Fibroblast of lung (primary cell): ENCODE measurements around the gene SCFD2. TPM values are rescaled to one million over a fixed set of nuclear protein-coding genes. Genes with fewer than 3 reads are reported as not detected.

Experiments used
- DNase-seq, 2 donors: peaks; one replicate each; pipeline versions ENCODE4 v3.0.0 to v3.0.0-alpha.2; 2010; ENCODE audit warnings: low read depth in 2 of 2
- H2AFZ ChIP-seq: 2 replicates; pipeline ENCODE4 v1.5.1; 2012; ENCODE audit warnings: low read length, control low read depth, inconsistent platforms
- H3K27ac ChIP-seq: 2 replicates; pipeline ENCODE4 v1.5.1; 2011; ENCODE audit warnings: low read length, control low read depth; ENCODE audit not compliant: insufficient read depth
- H3K27me3 ChIP-seq: 2 replicates; pipeline ENCODE4 v1.5.1; 2011; ENCODE audit warnings: mild to moderate bottlenecking, low read length; ENCODE audit not compliant: control insufficient read depth, insufficient read depth
- H3K36me3 ChIP-seq: 2 replicates; pipeline ENCODE4 v1.5.1; 2011; ENCODE audit warnings: low read length; ENCODE audit not compliant: control insufficient read depth, insufficient read depth
- H3K4me1 ChIP-seq: 2 replicates; pipeline ENCODE4 v1.5.1; 2011; ENCODE audit warnings: low read length; ENCODE audit not compliant: control insufficient read depth, insufficient read depth; ENCODE audit errors: extremely low read depth
- H3K4me2 ChIP-seq: 2 replicates; pipeline ENCODE4 v1.5.1; 2011; ENCODE audit warnings: low read length, control low read depth; ENCODE audit not compliant: insufficient read depth; ENCODE audit errors: extremely low read depth
- H3K4me3 ChIP-seq, 4 experiments: fragments of 200-600 bp in 1 of 4; sonication (generic) in 1 of 4; replicated peaks in 1 of 4; 2 replicates each; pipeline ENCODE4 v1.5.1; 2011 to 2016; ENCODE audit warnings: low read length in 4 of 4, low read depth in 3 of 4, mild to moderate bottlenecking in 3 of 4, control low read depth in 2 of 4, inconsistent platforms in 1 of 4, mixed read lengths in 1 of 4; ENCODE audit not compliant: insufficient read depth in 1 of 4; ENCODE audit errors: control extremely low read depth in 1 of 4
- H3K79me2 ChIP-seq: 2 replicates; pipeline ENCODE4 v1.5.1; 2012; ENCODE audit warnings: mild to moderate bottlenecking, low read length, inconsistent platforms; ENCODE audit not compliant: control insufficient read depth, insufficient read depth
- H3K9ac ChIP-seq: 2 replicates; pipeline ENCODE4 v1.5.1; 2011; ENCODE audit warnings: mild to moderate bottlenecking, low read length, control low read depth; ENCODE audit not compliant: insufficient read depth
- H3K9me3 ChIP-seq: 2 replicates; pipeline ENCODE4 v1.5.1; 2012; ENCODE audit warnings: low read depth, low read length; ENCODE audit not compliant: control insufficient read depth, insufficient read depth
- H4K20me1 ChIP-seq: 2 replicates; pipeline ENCODE4 v1.5.1; 2011; ENCODE audit warnings: low read length; ENCODE audit not compliant: control insufficient read depth, insufficient read depth; ENCODE audit errors: extremely low read depth
- CTCF ChIP-seq, 2 donors: IDR thresholded peaks in 1 of 2; conservative IDR thresholded peaks in 1 of 2; 1 replicate in 1 of 2; 2 replicates in 1 of 2; pipeline ENCODE4 v1.5.1; 2011 to 2012; ENCODE audit warnings: low read length in 2 of 2, control low read depth in 1 of 2, inconsistent platforms in 1 of 2, low read depth in 1 of 2, mild to moderate bottlenecking in 1 of 2
- EZH2 ChIP-seq: IDR thresholded peaks from 2 replicates; pipeline ENCODE4 v1.5.1; 2012; ENCODE audit warnings: low read length, control low read depth, mild to moderate bottlenecking; ENCODE audit errors: missing control alignments
- polyA plus RNA-seq, 2 donors: library from polyadenylated mRNA; depleted of rRNA in 1 of 2; stranded (reverse) in 1 of 2; unstranded in 1 of 2; fragments of >200 nt; gene quantifications; 2 replicates each; pipeline ENCODE4 v1.2.1, GENCODE V29; 2011 to 2012; ENCODE audit warnings: missing spikeins in 1 of 2
- total RNA-seq: library from RNA; depleted of rRNA; stranded (reverse); fragments of >200 nt; gene quantifications from 2 replicates; pipeline ENCODE4 v1.2.1, GENCODE V29; 2014

SCFD2 gene
- total and polyA plus RNA-seq, 2 donors (not counting 1 experiment from before 2014, with no cell fraction given): 16.2 to 23.1 TPM

DNA sequence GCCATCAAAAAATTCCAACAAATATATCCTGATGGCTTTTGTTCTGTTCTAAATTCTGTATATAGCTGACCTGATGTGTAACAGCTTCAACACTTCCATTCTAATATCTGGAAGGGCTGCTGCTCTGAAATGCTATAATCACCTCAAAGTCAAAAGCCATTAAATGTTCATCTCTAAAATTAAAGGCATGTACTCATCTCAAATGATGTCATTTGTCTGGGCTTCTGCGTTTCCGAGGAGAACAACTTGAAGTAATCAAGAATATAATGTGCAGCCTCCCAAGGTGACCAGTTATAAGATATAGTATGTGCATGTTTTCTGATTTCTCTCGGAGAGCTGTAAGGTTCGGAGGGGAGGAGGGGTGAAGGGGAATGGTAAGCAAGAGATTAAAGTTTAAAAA, 237.6 kb downstream of the SCFD2 start:
- DNase-seq: no peak
- Histone ChIP-seq H3K9ac (no peak overlapping the region), H3K36me3 (no peaks in the 10 kb centered on the region), H3K4me2 (no peak overlapping the region), H4K20me1 (no peaks in the 10 kb centered on the region), H3K9me3 (no peaks in the 10 kb centered on the region), H3K4me1 (no peaks in the 10 kb centered on the region), H3K79me2 (no peaks in the 10 kb centered on the region), H2AFZ (no peak overlapping the region), H3K4me3 (no peak overlapping the region), H3K27ac (no peak overlapping the region), H3K27me3 (no peaks in the 10 kb centered on the region)
- TF ChIP-seq EZH2: no peak
- TF ChIP-seq CTCF (conservative IDR thresholded peaks at IDR 0.05 in 1 of 2, IDR thresholded peaks at IDR 0.05 in 1 of 2; ENCODE audit: low read depth in 1 of 2, low read length in 2 of 2): no peak

- Histone ChIP-seq H3K27ac (no peak overlapping the region), H4K20me1 (no peaks in the 10 kb centered on the region), H3K4me2 (no peak overlapping the region), H3K79me2 (no peaks in the 10 kb centered on the region), H3K9me3 (no peaks in the 10 kb centered on the region), H3K36me3 (no peaks in the 10 kb centered on the region), H3K27me3 (no peaks in the 10 kb centered on the region), H3K4me3 (no peak overlapping the region), H3K9ac (no peak overlapping the region), H2AFZ (no peak overlapping the region), H3K4me1 (peaks cover under 1% of the 10 kb centered on the region)
- DNase-seq: no peak
- TF ChIP-seq CTCF (conservative IDR thresholded peaks at IDR 0.05 in 1 of 2, IDR thresholded peaks at IDR 0.05 in 1 of 2; ENCODE audit: low read depth in 1 of 2, low read length in 2 of 2): no peak
- TF ChIP-seq EZH2: no peak
Observed at GRCh38 chr4:53127365-53127764, 238.5 kb downstream of the SCFD2 start.

- TF ChIP-seq EZH2 (no peak), CTCF (conservative IDR thresholded peaks at IDR 0.05 in 1 of 2, IDR thresholded peaks at IDR 0.05 in 1 of 2; ENCODE audit: low read depth in 1 of 2, low read length in 2 of 2) (no peak)
- no peak overlapping the region for H3K27ac ChIP-seq
Observed at GRCh38 chr4:53126099-53126498, 239.8 kb downstream of the SCFD2 start.

More at GRCh38 chr4:53126099-53126498, 239.8 kb downstream of the SCFD2 start:
- H3K9ac ChIP-seq: no peak overlapping the region
- H3K9me3 ChIP-seq: no peaks in the 10 kb centered on the region
- no peak overlapping the region for H3K4me2 ChIP-seq
- no peak overlapping the region for H3K4me3 ChIP-seq
- H3K4me1 ChIP-seq: peaks cover 3% of the 10 kb centered on the region
- no peaks in the 10 kb centered on the region for H3K36me3 ChIP-seq
- H3K27me3 ChIP-seq: no peaks in the 10 kb centered on the region
- no peaks in the 10 kb centered on the region for H4K20me1 ChIP-seq
- DNase-seq: no peak
- H2AFZ ChIP-seq: no peak overlapping the region
- no peaks in the 10 kb centered on the region for H3K79me2 ChIP-seq
